Mesodermal cell (in vitro differentiated cells): ENCODE measurements around the gene NEO1.
A peak's percentile ranks its signal among the peaks of the same experiment; 100 is the strongest.

Experiments used
- H3K27ac ChIP-seq: 2 replicates; pipeline ENCODE4 v1.7.0; 2013; ENCODE audit warnings: mild to moderate bottlenecking, low read depth, low read length, moderate library complexity; ENCODE audit not compliant: severe bottlenecking
- H3K36me3 ChIP-seq: 2 replicates; pipeline ENCODE4 v1.7.1; 2013; ENCODE audit warnings: mild to moderate bottlenecking, low read length, moderate library complexity; ENCODE audit not compliant: control insufficient read depth, insufficient read depth
- H3K4me1 ChIP-seq: one replicate; pipeline ENCODE4 v1.7.1; 2013; ENCODE audit warnings: mild to moderate bottlenecking, low read length; ENCODE audit not compliant: insufficient read depth, control insufficient read depth, poor library complexity, severe bottlenecking
- H3K4me3 ChIP-seq: 2 replicates; pipeline ENCODE4 v1.7.0; 2013; ENCODE audit warnings: low read length, control low read depth, mild to moderate bottlenecking; ENCODE audit not compliant: insufficient read depth, poor library complexity, severe bottlenecking; ENCODE audit errors: extremely low read depth
- H3K9me3 ChIP-seq: 2 replicates; pipeline ENCODE4 v1.7.1; 2013; ENCODE audit warnings: mild to moderate bottlenecking, low read length, moderate library complexity; ENCODE audit not compliant: control insufficient read depth
- WGBS, 2 experiments: methylation state at CpG; one replicate each; pipeline ENCODE4 v1.1.5; 2013; ENCODE audit warnings: missing lambda C conversion rate in 2 of 2; ENCODE audit not compliant: insufficient coverage in 2 of 2; 5-methylcytosine and 5-hydroxymethylcytosine counted together

NEO1 gene

DNA sequence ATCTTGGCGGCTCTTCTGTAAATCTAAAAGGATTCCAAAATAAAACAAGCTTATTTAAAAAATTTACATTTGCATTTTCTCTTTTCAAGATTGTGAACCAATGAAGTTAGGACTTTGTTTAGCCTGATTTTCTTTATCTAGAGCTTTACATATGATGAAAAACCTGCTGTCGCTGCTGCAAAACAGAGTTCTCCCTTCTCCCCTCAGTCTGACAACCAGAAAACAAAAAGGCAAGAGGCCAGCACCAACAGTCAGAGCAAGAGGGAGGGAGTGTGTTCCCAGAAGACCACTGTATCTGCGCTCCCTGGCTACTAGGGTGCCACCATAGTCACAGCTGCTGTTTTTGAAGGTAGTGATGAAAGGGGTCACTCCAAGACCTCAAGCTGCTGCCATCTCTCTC, 33.1 kb upstream of the NEO1 start:
- H3K4me3 ChIP-seq, result no peak overlapping the region
- H3K4me1 ChIP-seq, result peaks cover 25% of the 10 kb centered on the region
- H3K9me3 ChIP-seq, result no peaks in the 10 kb centered on the region
- 100% methylated on average over 1 to 2 of the region's 3 CpGs for WGBS, 2 experiments
- no peaks in the 10 kb centered on the region for H3K36me3 ChIP-seq
- no peak overlapping the region for H3K27ac ChIP-seq

DNA sequence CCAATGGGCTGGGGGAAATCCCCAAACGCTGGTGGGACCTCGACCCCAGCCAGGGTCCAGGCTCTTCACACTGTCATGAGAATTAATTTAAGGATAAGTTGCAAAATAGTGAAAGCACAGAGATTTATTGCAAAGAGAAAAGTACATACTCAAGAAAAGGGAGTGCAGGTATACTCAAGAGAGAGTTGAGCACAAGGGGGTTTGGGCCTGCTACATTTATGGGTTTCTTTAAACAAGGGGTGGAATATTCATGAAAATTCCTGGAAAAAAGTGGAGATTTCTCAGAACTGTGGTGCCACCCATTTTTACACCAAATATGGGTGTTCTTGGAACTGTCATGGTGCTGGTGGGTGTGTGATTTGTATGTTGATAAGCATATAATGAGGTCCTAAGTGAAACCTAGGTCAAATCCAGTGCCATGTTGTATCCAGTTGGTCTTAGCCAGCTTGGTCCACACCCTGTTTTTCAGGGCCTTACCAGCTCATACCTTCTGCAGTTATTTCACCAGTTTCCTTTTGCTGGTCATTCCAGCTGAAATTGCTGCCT, 32.6 kb upstream of the NEO1 start:
- Histone ChIP-seq H3K4me3 (no peak overlapping the region), H3K36me3 (no peaks in the 10 kb centered on the region), H3K27ac (no peak overlapping the region), H3K9me3 (no peaks in the 10 kb centered on the region), H3K4me1 (peaks cover 25% of the 10 kb centered on the region)
- 79 to 100% methylated on average over 2 of the region's 2 CpGs for WGBS, 2 experiments

DNA sequence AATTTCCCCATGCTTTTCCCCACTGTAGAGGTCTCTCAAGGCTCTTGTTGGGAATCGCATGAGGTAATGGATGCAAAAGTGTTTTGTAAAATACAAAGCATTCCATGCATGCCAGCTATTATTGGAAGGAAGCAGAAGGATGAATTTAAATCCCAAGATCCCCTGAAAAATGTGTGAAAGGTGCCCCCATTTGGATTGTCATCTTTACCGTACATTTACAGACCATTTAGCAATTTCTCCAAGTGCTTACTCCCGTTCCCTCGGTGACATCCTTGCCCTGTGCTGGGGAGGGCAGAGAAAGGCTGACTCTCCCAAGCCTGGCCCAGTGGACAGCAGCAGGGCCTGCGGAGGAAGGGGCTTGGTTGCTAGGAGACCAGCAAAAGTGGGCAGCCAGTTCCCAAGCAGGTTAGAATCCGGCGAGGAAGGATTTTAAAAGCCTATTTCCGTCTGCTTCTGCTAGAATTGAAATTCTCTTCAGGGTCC, 31.1 kb upstream of the NEO1 start:
- no peaks in the 10 kb centered on the region for H3K9me3 ChIP-seq
- peaks cover 25% of the 10 kb centered on the region for H3K4me1 ChIP-seq
- WGBS, 2 experiments, result 16% methylated on average over 4 to 7 of the region's 8 CpGs
- H3K4me3 ChIP-seq, result no peak overlapping the region
- peak overlapping the region; percentile 74 for H3K27ac ChIP-seq
- no peaks in the 10 kb centered on the region for H3K36me3 ChIP-seq

DNA sequence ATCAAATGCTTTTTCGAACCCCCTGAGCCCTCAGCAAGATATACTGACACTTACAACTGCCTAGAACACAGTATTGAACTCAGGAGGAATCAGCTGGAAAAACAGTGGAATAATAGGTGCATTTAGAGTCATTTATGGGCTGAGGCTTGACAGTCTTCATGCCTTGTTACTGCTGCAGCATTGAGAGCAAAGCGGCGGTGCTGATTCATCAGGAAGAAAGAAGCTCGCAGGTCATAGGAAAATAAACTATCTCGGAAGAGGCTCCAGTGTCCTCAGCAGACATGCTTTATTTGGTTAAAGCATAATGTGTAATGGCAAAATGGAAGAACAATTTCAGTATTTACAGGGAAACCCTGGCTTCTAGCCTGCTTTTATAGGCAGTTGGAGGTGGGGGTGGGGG, 30.1 kb upstream of the NEO1 start:
- peak overlapping the region; percentile 74 for H3K27ac ChIP-seq

DNA sequence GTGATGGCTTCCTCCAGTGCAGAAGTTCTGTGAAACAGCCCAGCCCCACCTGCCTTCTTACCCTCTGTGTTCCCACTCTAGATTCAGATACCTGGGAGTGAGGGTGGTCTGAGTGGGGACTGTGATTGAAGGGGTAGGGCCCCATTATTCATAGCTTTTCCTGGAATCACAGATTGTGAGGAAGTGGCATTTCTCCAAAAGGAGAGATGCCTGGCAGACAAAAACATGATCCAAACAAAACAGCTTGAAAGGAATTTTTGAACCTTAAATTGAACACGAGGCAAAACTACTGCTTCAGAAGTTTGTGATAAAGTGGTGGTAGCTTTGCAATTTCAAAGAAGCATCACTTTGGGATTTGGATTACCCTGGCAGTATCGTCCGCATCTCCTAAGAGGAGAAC, 29.2 kb upstream of the NEO1 start:
- no peak overlapping the region for H3K4me3 ChIP-seq
- no peaks in the 10 kb centered on the region for H3K9me3 ChIP-seq
- 86 to 98% methylated on average over 3 of the region's 3 CpGs for WGBS, 2 experiments
- no peak overlapping the region for H3K27ac ChIP-seq
- H3K4me1 ChIP-seq, result peaks cover 25% of the 10 kb centered on the region
- H3K36me3 ChIP-seq, result no peaks in the 10 kb centered on the region

More for the DNA sequence above, 30.1 kb upstream of the NEO1 start:
- Histone ChIP-seq H3K36me3 (no peaks in the 10 kb centered on the region), H3K9me3 (no peaks in the 10 kb centered on the region), H3K4me1 (peaks cover 25% of the 10 kb centered on the region), H3K4me3 (no peak overlapping the region)
- WGBS, 2 experiments, result 72 to 78% methylated on average over 4 of the region's 5 CpGs

DNA sequence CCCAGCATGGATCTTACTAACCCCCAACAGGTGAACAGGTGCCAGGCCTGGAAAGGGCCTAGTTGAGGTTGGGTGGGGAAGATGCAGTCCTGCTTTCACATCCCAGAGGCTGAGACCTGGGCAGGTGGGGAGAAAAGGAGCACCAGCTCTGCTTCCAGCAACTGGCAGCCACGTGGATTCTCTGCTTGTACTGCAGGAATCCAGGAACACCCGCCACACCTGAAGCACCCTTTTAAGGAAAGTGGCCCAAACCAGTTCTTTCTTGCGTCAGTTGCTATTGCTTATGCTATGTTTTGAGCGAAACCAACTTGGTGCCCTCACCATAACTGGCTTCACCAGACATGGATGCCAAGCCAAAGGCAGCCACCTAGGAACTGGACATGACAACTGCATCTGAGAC, 28.1 kb upstream of the NEO1 start:
- Histone ChIP-seq H3K27ac (no peak overlapping the region), H3K36me3 (no peaks in the 10 kb centered on the region), H3K9me3 (no peaks in the 10 kb centered on the region), H3K4me1 (peaks cover 20% of the 10 kb centered on the region), H3K4me3 (no peak overlapping the region)
- 90 to 98% methylated on average over 4 of the region's 4 CpGs for WGBS, 2 experiments

DNA sequence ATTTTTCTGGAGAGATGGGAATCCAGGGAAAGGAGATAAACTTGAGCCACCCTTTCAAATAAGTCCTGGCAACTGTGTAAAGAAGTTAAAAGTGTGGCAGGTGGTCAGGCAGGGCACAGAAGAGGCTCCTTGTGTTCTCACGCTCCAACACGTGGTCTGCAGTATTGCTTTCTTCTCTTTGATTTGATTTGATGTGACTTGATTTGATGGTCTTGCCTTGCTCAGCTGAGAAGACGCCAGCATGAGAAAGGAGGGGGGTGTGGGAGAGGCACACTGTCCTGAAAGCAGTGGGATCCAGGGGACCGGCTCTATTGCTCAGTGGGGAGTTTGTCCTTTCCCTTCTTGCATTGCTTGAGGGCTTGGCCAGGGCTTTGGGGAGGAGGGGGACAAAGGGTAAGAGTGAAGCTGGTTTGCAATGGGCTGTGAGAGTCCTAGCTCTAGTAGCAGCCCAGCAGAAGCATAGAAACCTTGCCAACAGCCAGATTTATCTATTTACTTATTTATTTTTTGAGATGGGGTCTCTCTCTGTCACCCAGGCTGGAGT, 25.7 kb upstream of the NEO1 start:
- Histone ChIP-seq H3K9me3 (no peaks in the 10 kb centered on the region), H3K4me3 (no peak overlapping the region), H3K36me3 (no peaks in the 10 kb centered on the region), H3K27ac (no peak overlapping the region), H3K4me1 (peaks cover 11% of the 10 kb centered on the region)
- WGBS, 2 experiments, result 52 to 60% methylated on average over 3 of the region's 4 CpGs

DNA sequence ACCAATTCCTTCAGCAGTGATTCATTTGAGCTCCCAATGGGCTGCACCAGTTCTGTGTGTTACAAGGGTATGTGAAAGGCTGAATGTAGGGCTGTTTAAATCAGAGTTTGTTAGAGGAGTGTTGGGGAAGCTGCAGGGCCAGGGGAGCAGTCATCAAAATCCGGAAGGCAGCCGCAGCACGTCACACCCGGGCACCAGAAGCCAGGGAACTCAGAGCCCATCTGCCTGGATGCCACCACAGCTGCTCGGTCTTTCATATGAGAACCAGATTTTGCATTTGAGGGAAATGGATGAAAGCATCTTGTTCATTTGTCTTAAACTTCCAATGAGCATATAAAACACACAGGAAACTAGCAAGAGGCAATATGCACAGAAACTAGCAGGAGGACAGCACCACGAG, 24.2 kb upstream of the NEO1 start:
- H3K27ac ChIP-seq, result no peak overlapping the region
- no peak overlapping the region for H3K4me3 ChIP-seq
- no peaks in the 10 kb centered on the region for H3K4me1 ChIP-seq
- H3K36me3 ChIP-seq, result no peaks in the 10 kb centered on the region
- WGBS, 2 experiments, result 89 to 96% methylated on average over 5 of the region's 6 CpGs
- no peaks in the 10 kb centered on the region for H3K9me3 ChIP-seq

DNA sequence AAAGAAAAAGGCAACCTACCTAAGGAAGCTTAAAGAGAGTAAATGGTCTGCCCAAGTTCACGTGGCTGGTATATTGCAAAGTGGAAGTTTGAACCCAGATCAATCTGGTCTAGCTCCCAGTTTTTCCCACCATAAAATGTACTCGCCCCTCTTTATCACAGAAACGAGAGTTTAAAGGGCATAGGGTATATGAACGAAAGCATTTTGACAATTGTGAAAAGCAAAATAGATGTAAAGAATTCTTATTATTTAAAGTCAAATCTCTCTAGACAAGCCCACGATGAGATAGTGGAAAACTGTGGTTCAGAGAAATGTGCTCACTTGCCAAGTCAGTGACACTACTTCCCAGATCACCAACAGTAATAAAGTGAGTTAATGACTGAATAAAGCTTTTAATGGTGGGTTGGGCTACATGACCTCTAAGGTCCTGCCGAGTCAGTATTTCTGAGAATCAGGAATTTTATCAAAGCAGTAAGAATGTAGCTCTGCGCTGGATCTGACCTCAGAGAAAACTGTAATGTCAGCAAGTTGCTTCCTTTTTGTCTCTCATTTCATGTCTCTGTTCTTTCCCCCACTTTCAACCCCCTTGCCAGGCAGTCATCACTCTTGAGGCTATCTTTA, 23.3 kb upstream of the NEO1 start:
- Histone ChIP-seq H3K36me3 (no peaks in the 10 kb centered on the region), H3K27ac (no peak overlapping the region), H3K4me1 (no peaks in the 10 kb centered on the region), H3K4me3 (no peak overlapping the region), H3K9me3 (no peaks in the 10 kb centered on the region)
- WGBS, 2 experiments, result 75 to 80% methylated on average over 2 to 3 of the region's 7 CpGs

DNA sequence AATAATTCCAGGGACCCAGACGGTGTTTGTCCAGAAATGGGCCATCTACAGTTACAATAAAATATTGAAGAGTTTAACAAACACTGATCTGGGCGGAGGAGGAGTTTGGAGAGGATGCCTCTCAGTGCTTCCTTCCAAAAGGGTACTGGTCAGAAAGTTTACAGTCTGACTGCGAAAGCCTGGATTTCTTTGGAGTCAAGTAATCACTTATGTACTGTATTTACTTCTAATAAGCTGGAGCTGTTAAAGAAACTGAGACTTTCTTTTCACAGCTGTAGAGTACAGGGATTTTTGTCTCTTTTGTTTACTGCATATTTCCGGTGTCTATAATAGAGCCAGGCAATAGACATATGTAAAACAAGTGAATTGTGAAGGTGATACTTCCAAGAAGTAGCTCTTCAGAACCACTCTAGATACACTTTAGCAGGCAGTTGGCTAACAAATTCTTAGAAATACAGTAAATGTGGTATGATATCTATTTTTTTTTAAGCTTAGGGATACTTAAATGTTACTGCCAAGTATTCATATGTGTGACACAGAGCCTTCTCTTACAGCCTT, 22.1 kb upstream of the NEO1 start:
- Histone ChIP-seq H3K4me1 (no peaks in the 10 kb centered on the region), H3K4me3 (no peak overlapping the region), H3K27ac (no peak overlapping the region), H3K9me3 (no peaks in the 10 kb centered on the region), H3K36me3 (no peaks in the 10 kb centered on the region)
- WGBS, 2 experiments, result 90% methylated on average over 3 of the region's 4 CpGs; no CpG with 5 or more reads in 1 of the 2 experiments

DNA sequence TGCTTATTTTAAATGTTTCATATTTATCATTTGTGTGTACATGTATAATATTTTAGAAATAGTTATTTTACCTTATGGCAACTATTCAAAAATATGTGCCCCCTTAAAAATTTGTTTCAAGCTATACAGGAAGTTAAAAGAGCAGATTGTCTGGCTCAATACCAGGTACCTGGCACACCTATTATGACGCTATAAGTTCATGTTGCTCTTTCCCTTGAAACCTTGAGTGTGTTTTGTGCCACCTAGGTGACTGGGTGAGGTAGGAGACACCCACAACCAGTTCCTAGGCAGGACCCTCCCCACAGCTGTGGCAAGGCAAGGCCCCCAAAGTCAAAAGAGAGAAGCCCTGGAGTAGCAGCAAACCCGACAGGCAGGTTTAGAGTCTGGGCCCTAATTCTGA, 20.6 kb upstream of the NEO1 start:
- WGBS, 2 experiments, result 86 to 100% methylated on average over 1 to 2 of the region's 2 CpGs
- H3K4me3 ChIP-seq, result no peak overlapping the region
- H3K4me1 ChIP-seq, result no peaks in the 10 kb centered on the region
- H3K9me3 ChIP-seq, result no peaks in the 10 kb centered on the region
- no peak overlapping the region for H3K27ac ChIP-seq
- H3K36me3 ChIP-seq, result no peaks in the 10 kb centered on the region
